22Rv1 (cell line): Measurements from ENCODE around the gene KLHL29.

Experiments used
- ZFX ChIP-seq: fragments of 450-650 bp; IDR thresholded peaks from 2 replicates; pipeline ENCODE4 v1.6.1; 2017; ENCODE audit warnings: antibody characterized with exemption, borderline replicate concordance
- TF ChIP-seq, protein P1 (sequence below): fragments of 450-650 bp; IDR thresholded peaks from 2 replicates; pipeline ENCODE4 v1.5.1; 2017; ENCODE audit warnings: mild to moderate bottlenecking

DNA sequence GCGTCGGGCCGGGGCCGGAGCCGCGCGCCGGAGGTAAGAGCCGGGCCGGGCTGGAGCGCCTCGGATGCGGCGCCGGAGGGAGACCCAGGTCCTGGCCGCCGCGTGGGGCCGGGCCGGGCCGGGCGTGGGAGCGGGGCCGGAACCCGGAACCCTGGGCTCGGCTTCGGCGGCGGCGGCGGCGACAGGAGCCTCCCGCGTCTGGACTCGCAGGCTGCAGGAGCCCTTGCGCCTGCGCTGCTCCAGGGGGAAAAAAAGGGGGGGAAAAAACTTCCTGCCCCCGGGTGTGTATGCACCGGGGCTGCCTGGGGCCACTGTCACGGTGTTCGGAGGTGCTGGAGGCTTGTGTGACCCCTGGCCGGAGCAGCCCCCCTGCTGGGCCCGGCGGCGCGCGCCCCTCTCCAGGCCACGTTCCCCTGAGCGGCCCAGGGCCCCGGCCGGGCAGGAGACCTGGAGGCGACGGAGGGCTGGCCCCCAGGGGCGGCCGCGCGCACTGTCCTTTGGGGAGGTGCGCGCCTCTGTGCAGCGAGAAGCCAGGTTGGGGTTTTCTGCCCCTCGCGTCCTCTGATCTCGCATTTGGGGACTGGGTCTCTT lies 864 bp downstream of the KLHL29 start:
- TF ChIP-seq, protein P1, sequence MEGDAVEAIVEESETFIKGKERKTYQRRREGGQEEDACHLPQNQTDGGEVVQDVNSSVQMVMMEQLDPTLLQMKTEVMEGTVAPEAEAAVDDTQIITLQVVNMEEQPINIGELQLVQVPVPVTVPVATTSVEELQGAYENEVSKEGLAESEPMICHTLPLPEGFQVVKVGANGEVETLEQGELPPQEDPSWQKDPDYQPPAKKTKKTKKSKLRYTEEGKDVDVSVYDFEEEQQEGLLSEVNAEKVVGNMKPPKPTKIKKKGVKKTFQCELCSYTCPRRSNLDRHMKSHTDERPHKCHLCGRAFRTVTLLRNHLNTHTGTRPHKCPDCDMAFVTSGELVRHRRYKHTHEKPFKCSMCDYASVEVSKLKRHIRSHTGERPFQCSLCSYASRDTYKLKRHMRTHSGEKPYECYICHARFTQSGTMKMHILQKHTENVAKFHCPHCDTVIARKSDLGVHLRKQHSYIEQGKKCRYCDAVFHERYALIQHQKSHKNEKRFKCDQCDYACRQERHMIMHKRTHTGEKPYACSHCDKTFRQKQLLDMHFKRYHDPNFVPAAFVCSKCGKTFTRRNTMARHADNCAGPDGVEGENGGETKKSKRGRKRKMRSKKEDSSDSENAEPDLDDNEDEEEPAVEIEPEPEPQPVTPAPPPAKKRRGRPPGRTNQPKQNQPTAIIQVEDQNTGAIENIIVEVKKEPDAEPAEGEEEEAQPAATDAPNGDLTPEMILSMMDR, result no peak
- TF ChIP-seq ZFX, result no peak
